GM23338 (cell line): Measurements from ENCODE around the gene NLGN4X.

Source experiments
- CREB1 ChIP-seq: fragments of 250-450 bp; sonication (Bioruptor Pico); IDR thresholded peaks from 2 replicates; pipeline ENCODE4 v1.5.0; 2020; ENCODE audit warnings: low read depth, mild to moderate bottlenecking, moderate library complexity
- CTCF ChIP-seq, 2 experiments: fragments of 200-600 bp in 1 of 2; sonication (generic) in 1 of 2; conservative IDR thresholded peaks; 2 replicates each; pipeline versions ENCODE4 v1.5.1 to v1.6.1; 2016 to 2017; ENCODE audit warnings: antibody characterized with exemption in 2 of 2, low read depth in 2 of 2, mild to moderate bottlenecking in 2 of 2, moderate library complexity in 1 of 2
- ETS1 ChIP-seq: IDR thresholded peaks from 2 replicates; pipeline ENCODE4 v1.6.1; 2016; ENCODE audit warnings: antibody characterized with exemption
- EZH2 ChIP-seq: fragments of 200-600 bp; sonication (generic); IDR thresholded peaks from one replicate; pipeline ENCODE4 v1.8.0; 2017; ENCODE audit warnings: antibody characterized with exemption, mild to moderate bottlenecking, low read depth; ENCODE audit not compliant: unreplicated experiment
- ZNF331 ChIP-seq: fragments of 250-450 bp; sonication (Bioruptor Pico); IDR thresholded peaks from 2 replicates; pipeline ENCODE4 v1.5.0; 2020; ENCODE audit warnings: low read depth, mild to moderate bottlenecking, moderate library complexity

DNA sequence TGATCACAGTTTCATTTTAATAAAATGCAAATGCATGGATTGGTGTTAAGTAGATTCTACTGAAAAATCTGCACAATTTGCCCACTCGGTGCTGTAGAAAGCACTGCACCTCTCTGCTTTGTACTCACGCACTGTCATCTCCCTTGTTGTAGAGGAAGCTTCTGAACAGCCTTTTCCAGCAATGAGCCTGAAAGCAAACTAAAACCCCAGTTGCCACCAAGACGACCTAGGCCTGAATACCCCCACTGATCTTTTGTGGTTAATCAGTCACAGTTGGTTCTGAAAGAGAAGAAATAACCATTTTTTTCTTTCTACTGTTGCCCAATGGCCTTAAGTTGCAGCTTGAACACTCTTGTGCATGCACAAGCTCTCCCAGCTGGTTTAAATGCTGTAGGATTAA is 229.8 kb downstream of the NLGN4X start:
- TF ChIP-seq CTCF (conservative IDR thresholded peaks at IDR 0.05; ENCODE audit: low read depth in 2 of 2) (no peak), ZNF331 (CRISPR knock-in tag) (no peak), ETS1 (no peak), EZH2 (no peak), CREB1 (no peak)
